HG02884 (cell line): Measurements from ENCODE around the gene ACTL10.
"Not testable (repeated sequence)": the region's sequence is repeated elsewhere in the genome, so short reads cannot be mapped to it uniquely, and the experiment has no call there.

Source experiments
- ATAC-seq: cut with Tn5 transposase; IDR thresholded peaks from one replicate; pipeline ENCODE4 v1.9.1; 2021; ENCODE audit warnings: mild to moderate bottlenecking, moderate library complexity; ENCODE audit not compliant: unreplicated experiment

Gene ACTL10

GRCh38 chr20:33666293-33667244 lies at the start of gene ACTL10:
Gene ACTL10, plus strand, starts transcription at chr20:33666943. Its CDS starts 555 bp downstream, at chr20:33667498.
- peak; percentile 69 for ATAC-seq

- ATAC-seq, result no peak
These were observed 44.9 kb upstream of the ACTL10 start for GRCh38 chr20:33621717-33622400.

GRCh38 chr20:33622705-33623365 lies 43.9 kb upstream of the ACTL10 start:
- no peak for ATAC-seq

- ATAC-seq, result no peak
These were observed 42.3 kb upstream of the ACTL10 start for GRCh38 chr20:33624399-33624798.

- ATAC-seq, result no peak
These were observed 40.6 kb upstream of the ACTL10 start for GRCh38 chr20:33626190-33626589.

GRCh38 chr20:33627577-33628216 lies 39.0 kb upstream of the ACTL10 start:
- ATAC-seq, result no peak

GRCh38 chr20:33629533-33629932 lies 37.2 kb upstream of the ACTL10 start:
- ATAC-seq, result no peak

- ATAC-seq, result no peak
These were observed 36.8 kb upstream of the ACTL10 start for GRCh38 chr20:33629979-33630378.

GRCh38 chr20:33630507-33630906 lies 36.2 kb upstream of the ACTL10 start:
- no peak for ATAC-seq

GRCh38 chr20:33631910-33632309 lies 34.8 kb upstream of the ACTL10 start:
- not testable (repeated sequence) for ATAC-seq

- ATAC-seq, result no peak
These were observed 31.4 kb upstream of the ACTL10 start for GRCh38 chr20:33635341-33635740.

GRCh38 chr20:33636776-33637175 lies 30.0 kb upstream of the ACTL10 start:
- ATAC-seq, result no peak

GRCh38 chr20:33640287-33640686 lies 26.5 kb upstream of the ACTL10 start:
- ATAC-seq, result no peak

GRCh38 chr20:33644313-33645071 lies 22.3 kb upstream of the ACTL10 start:
- ATAC-seq, result no peak

GRCh38 chr20:33645072-33645358 lies 21.7 kb upstream of the ACTL10 start:
- ATAC-seq, result no peak

GRCh38 chr20:33645396-33645795 lies 21.3 kb upstream of the ACTL10 start:
- ATAC-seq, result no peak

GRCh38 chr20:33646191-33646590 lies 20.6 kb upstream of the ACTL10 start:
- no peak for ATAC-seq

GRCh38 chr20:33646959-33647602 lies 19.7 kb upstream of the ACTL10 start:
- ATAC-seq, result not testable (repeated sequence)

GRCh38 chr20:33647603-33648395 lies 18.9 kb upstream of the ACTL10 start:
- no peak for ATAC-seq
